Superior temporal gyrus (tissue), 1 donor: ENCODE measurements around the gene TINCR.

Experiments
- DNase-seq: peaks from one replicate; pipeline ENCODE4 v3.0.0-alpha.2; 2016; ENCODE audit errors: extremely low spot score

The TINCR gene

DNA sequence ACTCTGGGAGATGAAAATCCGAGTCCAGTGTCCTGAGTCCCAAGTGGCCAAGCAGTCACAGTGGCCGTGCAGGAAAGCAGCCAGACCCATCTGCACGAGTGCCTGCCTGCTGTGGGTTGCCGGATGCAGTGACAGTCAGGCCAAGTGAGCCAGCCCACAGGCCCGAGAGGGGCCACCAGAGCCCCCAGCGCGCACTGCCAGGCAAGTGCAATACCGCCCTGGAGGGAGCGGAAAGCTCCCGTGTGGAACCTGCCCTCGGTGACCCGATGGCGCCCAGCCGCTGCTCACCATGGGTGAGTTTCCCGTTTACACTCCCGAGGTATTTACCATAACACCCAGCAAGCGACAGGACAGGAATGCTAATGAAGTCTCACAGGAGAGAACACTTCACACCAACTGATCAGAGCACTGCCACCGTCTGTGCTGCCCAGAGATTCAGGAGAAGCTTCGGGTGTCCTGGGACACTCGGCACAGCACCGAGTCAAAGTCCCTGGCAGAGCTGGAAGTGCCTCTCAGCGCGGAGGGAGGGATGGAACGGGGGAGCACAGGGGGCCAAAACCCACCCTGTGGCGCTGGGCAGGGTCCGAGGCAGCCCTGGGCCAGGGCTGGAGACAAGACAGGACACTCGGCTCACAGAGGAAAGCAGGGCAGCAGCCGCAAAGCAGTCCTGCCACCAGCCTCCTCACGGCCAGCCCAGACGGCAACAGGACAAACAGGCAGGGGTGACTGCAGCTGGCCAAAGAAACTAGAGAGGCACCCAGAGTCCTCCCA lies 21.3 kb upstream of the TINCR start:
- no peak for DNase-seq

DNA sequence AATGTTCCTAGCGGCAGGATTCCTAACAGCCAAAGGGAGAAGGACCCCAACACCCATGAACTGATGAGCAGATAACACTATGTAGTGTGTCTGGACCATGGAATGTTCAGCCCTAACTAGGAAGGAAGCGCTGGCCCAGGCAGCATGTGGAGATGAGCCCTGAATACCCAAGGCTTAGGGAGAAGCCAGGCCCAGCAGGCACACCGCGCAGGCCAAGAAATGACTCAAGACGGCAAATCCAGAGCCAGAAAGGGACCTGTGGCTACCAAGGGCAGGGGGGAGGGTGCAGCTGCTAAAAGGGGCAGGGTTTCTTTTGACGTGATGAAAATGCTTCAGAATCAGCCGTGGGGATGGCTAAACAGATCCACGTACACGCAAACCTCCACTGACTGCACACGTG lies 20.7 kb upstream of the TINCR start:
- DNase-seq = no peak

DNA sequence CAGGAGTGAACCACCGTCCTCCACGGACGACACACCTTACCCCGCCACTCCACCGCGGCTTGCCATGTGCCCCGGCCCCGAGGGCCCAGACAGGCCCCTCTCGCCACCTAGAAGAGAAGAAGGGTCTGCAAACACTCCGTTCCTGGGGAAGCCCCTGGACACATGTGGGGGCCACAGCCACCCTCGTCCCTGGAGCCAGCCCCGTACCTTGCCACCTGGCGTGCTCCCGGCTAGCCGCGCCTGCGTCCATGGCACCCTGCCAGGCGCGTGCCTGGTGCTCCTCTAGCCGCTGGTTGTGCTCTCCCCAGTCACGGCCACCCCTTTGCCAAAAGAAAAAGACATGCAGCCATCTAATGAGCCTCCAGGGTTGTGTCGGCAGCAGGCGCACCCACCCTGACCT lies 19.9 kb upstream of the TINCR start:
- DNase-seq = no peak

DNA sequence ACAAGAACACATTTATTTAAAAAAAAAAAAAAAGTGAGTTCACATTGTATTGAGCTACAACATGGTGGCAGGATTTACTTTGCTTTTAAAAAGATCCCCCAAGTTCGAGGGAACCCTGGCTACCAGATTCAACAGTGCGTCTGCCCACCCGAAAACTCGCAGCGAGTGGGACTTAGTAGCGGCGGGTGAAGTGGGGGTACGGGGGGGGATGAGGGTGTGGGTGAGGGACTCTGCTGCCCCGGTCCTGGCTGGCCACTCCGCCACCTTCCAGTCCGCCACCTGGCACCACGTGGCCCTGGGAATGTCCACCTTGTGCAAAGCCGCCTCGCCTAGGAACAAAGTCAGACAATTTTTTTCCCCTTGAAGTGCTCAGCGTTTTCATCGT lies 19.3 kb upstream of the TINCR start:
- no peak for DNase-seq

DNA sequence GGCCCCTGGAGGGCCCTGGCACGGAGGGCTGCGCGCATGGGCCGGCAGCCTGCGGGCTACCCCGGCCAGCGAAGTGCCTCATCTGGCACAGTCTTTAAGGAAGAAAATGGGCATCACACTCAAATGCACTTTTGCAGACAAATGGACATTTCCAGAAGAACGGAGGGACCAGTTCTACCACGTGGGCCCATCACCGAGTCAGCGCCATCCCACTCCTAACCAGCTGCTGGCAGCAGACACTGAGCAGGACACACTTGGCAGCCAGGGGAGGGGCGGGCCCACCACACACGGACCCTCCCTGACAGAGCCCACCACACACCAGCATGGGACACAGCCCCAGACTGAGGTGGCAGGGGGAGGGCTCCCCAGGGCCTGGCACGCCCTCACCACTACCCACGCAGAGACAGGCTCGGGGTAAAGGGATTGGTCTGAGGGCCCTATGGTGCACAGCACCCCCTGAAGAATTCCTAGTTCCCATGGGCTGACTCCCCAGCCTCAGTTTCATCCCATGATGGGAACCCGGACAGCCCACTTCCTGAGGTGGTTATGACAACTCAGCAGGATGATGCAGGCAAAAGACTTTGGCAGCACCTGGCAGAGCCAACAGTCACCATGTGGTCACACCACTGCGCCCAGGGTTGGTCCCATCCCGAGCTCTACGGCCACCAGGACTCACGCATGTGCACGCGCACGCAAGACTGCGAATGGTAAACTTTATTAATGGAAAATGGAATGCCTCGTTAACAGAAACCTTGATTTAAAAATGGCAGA lies 18.7 kb upstream of the TINCR start:
- DNase-seq = peak; percentile 24

DNA sequence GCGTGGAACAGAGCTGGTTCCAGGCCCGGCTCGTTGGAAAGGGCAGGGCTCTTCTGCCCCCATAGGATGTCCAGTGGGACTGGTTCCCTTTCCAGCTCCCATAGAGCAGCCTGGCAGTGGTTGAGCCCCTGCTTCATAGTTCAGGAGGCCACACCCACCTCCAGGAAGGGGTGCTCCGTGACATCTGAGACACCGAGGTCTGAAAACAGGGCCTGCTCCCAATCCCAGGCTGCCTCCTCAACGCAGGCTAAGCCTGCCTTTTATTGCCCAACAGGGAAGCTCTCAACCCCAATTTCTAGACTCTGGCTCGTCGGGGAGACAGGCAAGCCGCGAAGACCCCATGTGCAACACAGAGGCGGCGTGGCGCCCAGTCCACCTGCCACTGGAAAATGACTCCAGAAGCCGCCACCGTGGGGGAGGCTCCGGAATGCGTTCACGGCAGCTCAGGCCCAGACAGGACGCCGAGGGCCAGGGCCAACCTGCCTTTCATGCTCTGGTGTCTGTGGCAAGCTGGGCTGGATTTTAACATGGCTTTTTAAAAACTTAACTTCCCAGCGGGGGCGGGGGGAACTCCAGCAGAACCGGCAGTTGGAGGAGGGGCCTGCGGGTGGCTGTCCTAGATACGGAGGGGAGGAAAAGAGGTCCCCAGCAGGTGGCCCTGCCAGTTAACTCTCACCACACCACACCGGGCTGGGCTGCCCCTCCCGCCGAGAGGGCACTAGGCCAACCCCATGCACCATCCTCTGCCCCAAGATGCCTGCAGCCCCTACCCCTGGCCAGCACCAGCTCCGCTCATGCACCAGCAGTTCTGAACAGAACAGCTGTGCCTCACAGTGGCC lies 17.9 kb upstream of the TINCR start:
- peak; percentile 11 for DNase-seq

DNA sequence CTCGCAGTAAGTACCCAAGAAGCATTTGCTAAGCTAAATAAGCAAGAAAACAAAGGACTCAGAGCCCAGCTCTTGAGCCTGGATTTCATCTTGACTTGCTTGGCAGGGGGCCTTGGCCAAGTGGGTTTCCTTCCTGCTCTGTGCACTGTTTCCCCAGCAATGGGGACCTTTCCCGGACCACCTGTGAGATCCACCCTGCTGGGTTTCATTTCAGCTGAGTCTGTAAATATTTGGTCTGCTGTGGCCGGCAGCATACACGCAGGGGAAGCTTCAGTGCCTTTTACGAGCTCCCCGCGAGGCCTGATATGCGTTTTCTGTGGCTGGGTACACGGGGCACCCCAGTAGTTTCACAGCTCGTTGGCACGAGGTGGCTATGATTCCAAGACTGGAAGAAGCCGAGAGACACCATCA lies 12.4 kb upstream of the TINCR start:
- no peak for DNase-seq

DNA sequence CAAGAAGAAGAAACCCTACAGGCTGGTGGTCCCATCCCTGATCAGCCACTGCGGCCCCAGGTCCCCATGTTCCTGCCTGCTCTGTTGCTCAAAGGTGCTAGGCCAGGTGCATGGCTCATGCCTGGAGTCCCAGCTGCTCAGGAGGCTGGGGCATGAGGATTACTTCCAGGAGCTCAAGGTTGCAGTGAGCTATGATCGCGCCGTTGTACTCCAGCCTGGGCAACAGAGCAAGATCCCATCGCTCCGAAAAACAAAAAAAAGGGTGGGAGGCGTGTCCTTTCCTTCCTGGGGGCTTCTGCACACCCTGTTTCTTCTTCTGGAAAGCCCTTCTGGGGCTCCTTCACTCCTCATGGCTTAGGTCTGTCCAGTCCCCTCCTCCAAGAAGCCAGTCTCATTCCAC lies 11.9 kb upstream of the TINCR start:
- DNase-seq = no peak

DNA sequence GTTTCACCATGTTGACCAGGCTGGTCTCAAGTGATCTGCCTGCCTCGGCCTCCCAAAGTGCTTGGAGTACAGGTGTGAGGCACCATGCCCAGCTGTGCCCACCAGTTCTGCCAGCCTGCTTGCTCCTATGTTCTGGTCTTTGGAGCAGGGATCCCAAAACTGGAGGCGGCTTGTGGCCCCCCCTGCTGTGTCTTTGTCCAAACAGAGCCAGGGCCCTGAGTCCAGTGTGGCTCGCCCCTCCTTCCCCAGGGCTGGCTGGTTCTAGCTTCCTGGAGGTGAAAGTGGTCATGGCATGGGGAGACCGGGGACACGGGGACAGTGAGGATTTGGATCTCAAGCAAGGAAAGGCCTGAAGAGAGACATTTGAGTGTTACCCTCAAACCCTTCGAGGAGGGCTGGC lies 11.5 kb upstream of the TINCR start:
- DNase-seq = no peak

DNA sequence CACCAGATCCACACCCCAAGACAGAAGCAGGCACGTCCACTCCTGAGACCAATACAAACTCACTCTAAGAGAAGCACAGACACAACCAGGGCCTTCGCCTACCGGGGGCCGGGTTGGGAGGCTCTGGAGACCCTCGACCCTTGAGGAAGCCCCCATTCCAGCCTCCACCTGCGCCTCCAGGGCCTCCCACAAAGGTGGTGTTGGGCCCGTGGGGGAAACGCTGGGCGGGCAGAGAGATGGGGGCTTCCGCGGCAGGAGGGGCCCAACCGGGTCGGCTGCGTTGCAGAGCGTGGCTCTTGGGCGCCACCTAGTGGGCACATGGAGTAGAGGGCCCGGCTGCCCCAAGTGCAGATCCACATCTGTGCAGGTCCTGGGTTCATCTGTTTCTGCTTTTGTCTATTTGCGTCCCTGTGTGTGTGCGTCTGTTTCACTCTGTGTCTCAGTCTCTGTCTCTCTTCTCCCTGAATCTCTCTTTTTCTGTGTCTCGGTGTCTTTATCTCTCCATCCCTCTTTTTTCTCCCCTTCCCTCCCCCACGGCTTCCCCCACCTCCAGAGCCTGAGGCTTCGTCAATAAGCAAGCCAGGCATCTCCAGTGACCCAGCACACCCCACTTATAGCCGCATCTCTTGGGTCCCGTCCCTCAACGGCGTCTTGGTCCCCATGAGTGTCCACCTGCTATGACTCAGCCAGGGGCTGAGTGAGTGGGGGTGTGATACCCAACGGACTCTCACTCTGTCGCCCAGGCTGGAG lies 10.5 kb upstream of the TINCR start:
- DNase-seq = peak; percentile 72

DNA sequence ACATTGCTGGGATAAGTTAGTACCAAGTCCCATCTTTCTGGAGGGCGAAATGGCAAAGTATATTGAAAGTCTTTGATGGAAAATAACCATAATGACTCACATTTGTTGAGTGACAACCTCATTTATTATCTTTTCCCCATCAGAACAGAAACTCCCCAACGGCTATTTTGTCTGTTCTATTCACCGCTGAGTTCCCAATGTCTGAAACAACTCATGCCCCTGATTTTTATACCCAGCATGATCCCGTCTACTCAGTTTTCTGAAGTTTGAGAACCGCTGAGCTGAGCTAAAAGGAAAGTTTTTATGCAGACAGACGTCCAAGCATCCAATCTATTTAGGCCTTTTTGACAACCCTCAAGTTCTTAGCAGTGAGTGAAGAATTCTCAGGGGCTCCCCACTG lies 7.8 kb upstream of the TINCR start:
- DNase-seq = no peak

DNA sequence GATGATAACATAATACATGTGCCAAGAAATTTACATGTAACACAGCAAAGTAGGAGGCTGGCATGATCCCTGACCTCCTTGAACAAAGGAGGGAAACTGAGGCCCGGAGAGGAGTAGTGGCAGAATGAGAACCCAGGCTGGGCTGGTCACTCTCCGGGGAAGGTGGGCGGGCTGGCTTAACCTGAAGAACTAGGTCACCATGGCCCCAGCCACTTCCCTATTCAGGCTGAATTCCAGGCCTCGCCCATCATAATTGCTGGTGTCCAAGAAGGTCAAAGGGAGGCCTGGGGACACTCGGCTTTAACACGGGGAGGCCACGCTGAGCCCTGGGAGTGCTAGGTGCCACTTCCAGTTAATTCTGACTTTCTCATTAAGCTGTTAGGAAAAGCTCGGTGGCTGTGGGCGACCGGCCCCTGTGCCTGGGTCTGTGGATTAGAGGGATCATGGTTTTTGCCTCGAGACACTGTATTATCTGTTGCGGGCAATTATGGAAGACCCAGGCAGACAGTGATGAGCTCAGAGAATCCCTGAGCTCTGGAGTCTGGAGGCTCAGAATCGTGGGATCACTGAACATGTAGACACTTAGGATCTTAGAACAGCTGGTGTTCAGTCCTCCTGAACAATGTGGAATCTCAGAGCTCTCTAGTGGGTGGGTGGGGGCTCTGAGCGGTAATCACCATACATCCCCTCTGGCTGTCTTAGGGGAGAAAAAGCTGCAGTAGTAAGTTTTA lies 5.0 kb upstream of the TINCR start:
- no peak for DNase-seq

DNA sequence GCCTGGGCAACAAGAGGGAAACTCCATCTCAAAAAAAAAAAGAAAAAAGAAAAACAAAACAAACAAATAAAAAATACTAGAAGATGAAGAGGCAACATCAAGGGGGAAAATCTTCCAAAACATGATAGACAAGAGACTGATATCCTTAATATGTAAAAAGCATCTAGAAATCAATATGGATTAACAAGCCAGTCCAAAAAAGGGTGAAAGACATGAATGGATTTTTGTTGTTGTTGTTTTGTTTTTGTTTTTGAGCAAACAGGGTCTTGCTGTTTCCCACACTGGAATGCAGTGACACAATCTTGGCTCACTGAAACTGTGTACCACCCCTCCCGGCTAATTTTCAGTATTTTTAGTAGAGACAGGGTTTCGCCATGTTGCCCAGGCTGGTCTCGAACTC lies 4.0 kb upstream of the TINCR start:
- no peak for DNase-seq

DNA sequence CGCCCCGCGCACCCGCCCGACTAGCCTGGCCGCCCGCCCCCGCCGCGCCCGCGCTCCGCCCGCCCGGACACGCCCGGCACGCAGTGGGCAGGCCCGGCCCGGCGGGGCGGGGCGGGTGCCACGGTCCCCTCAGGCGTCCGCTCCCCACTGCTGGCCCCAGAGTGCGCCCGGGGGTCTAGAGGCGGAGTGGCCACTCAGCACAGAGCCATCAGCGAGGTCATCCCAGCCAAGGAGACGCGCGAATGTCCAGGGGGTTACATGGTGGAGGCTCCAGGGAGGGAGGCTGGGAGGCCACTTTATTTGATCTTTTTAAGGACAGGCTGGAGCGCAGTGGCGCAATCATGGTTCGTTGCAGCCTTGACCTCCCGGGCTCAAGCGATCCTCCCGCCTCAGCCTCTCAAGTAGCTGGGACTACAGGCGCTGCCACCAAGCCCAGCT lies 236 bp upstream of the TINCR start:
- no peak for DNase-seq

DNA sequence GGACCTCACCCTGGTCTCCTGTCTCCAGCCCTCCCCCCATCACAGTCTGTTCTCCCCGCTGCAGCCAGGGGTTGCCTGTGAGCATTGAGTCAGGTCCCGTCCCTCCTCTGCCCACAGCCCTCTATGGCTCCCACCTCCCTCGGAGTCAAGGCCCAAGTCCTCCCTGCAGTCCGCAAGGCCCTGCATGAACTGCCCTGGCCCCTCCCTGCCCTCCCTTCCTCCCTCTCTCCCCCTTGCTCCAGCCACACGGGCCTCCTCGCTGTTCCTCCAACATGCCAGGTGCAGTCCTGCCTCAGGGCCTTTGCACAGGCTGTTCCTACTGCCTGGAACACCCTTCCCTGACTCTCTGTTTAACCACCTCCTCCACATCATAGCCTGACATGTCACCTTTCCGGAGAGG lies 2.8 kb downstream of the TINCR start:
- DNase-seq = no peak

DNA sequence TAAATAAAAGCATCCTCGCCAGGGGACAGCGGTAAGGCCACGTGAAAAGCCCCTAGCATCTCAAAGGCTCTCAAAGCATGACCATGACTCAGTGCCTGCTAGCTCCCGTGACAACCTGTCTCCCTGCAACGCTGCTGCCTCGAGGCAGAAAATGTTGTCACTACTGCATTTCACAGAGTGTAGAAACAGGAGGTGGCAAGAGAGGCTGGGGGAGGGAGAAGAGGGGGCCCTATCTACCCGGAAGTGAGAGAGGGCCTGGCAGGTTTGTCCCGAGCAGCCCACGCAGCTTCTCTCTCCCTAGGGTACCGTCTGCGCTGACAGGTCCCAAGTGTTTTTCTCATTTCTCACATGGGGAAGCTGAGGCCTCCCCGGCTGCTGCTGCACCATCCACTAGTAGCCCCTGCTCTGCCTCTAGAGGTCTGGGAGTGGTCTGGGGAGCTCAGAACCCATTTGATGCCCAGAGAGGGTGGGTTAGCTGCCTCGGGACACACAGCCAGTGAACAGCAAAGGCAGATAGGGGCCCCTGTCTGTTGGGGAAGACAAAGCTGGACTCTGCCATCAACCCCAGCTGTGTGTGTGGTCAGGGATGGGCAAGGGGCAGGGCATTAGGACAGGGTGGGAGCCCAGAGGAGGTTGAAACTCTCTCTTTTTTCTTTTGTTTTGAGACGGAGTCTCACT lies 3.7 kb downstream of the TINCR start:
- DNase-seq = no peak

DNA sequence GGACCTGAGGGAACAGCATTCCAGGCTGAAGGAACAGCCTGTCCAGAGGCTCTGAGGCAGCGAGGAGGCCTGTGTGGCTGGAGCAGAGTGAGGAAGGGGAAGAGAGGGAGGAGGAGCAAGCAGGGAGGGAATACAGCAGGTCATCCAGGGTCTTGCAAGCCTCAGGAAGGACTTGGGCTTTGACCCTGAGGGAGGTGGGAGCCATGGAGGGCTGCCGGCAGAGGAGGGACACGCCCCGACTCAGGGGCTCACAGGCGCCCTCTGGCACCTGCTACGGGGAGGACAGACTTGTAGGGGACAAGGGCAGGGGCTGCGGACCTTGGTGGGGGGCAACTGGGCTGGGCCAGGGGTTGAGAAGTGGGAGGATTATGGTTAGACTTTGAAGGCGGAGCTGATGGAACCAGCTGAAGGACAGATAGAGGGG lies 4.7 kb downstream of the TINCR start:
- no peak for DNase-seq

DNA sequence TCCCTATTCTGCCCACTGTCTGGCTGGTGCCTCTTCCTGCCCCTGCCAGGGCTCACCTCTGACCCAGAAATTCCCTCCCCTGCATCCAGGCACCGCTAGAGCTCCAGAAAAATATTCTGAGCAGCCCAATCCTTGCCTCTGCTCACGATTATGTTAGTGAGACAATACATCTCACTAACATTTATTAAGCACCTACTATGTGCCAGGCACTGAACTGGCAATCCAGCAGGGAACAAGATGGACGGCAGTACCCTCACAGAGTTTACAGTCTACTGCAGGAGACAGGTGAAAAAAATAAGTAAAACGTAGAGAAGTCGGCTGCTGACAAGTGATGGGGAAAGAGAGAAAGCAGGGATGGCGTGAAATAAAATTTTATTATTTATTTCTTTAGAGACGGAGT lies 5.5 kb downstream of the TINCR start:
- DNase-seq = no peak

DNA sequence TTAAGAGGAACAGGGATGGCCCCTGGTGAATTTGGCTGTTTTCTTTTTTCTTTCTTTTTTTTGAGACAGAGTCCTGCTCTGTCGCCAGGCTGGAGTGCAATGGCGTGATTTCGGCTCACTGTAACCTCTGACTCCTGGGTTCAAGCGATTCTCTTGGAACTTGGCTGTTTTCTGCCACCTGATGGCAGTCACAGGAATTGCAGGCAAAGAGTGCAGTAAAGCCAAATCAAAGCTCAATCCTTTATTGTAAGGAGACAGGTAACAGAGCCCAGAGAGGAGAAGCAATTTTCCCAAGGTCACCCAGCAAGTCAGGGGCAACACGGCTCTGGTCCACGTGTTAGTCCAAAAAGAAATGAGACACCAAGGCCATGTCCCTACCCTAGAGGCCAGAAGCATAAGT lies 6.2 kb downstream of the TINCR start:
- DNase-seq = no peak

DNA sequence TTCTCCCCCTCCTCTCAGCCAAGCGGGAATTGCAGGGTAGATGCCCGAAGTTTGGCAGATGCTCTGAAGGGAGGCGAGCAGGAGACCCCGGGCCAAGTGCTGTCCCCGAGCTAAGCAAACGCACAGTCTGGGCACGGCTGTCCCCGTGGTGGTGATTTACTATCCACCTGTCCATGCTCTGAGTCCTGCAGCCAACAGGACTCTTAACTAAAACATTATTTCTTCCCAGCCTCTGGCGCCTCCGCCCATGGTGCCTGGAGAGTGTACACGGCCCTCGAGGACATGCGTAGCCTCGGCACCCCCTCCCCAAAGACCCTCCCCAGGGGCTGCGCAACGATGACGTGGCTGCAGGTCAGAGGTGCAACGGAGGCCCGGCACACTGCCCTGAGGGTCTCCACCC lies 7.6 kb downstream of the TINCR start:
- no peak for DNase-seq

DNA sequence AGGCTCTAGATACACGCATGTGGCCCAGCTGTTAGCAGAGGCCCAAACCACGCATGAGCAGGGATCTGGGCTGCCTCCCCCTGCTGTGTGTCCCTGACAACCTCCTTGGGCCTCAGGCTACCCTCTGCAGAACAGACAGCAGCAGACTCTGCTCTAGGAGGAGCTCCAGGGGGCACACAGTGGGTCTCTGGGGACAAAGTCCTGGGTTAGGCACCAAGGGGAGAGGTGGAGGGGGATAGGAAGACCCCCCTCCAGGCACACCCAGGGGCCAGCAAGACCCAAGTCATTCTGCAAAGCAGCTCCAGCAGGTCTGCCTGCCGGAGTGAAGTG lies 8.0 kb downstream of the TINCR start:
- no peak for DNase-seq
